ENCODE data around the gene PRPH. TPM values are rescaled to one million over a fixed set of nuclear protein-coding genes. Genes with fewer than 3 reads are reported as not detected.

PRPH gene
- total RNA-seq, 3 donors from 2014 or later (not counting 1 experiment from before 2014, with no cell fraction given), result not detected

GRCh38 chr12:49347311-49348193 lies 52.6 kb downstream of the PRPH start:
- Mint-ChIP-seq H3K9me3 (no peaks in the 10 kb centered on the region), H3K4me3 (peak overlapping the region; percentile 90), H3K27ac (no peak overlapping the region), H3K27me3 (ENCODE audit: low read depth in 2 of 2) (peaks cover 38 to 64% of the 10 kb centered on the region in 2 donors), H3K36me3 (no peaks in the 10 kb centered on the region), H3K4me1 (peaks cover 22 to 39% of the 10 kb centered on the region in 2 donors)
- Histone ChIP-seq H3K27me3 (ENCODE audit: control insufficient read depth, insufficient read depth, low read length) (peaks cover 62% of the 10 kb centered on the region), H3K9me3 (ENCODE audit: control insufficient read depth, insufficient read depth, low read length) (no peaks in the 10 kb centered on the region), H3K4me3 (ENCODE audit: low read length) (peak overlapping the region; percentile 3), H3K36me3 (ENCODE audit: control insufficient read depth, insufficient read depth, low read length) (no peaks in the 10 kb centered on the region), H3K4me1 (ENCODE audit: control insufficient read depth, insufficient read depth, low read length) (peaks cover 55% of the 10 kb centered on the region), H3K27ac (ENCODE audit: low read length) (no peak overlapping the region)
- 16% methylated on average over 37 of the region's 37 CpGs for WGBS (ENCODE audit: insufficient coverage)
- intact Hi-C loops (cut with micrococcal nuclease), result no loop called here
- TF ChIP-seq CTCF (IDR thresholded peaks at IDR 0.05), result peak; percentile 98
- DNase-seq, result peak; percentile 77 to 83
- ATAC-seq, result peak; percentile 73 to 89 (median 85)

Other genes starting within 250 kb of the PRPH start
- gene KMT2D, start 234.4 kb upstream of the PRPH start, total RNA-seq, result 100 to 1,000 TPM; 164 to 186 (median 182) TPM
- 10 to 100 TPM in 2 of 3 donors, 1 to 10 TPM in 1; 6.3 to 11.6 (median 11.1) TPM for gene RHEBL1, start 225.2 kb upstream of the PRPH start, total RNA-seq
- under 1 TPM; 0.39 to 0.80 (median 0.45) TPM for gene DHH, start 200.3 kb upstream of the PRPH start, total RNA-seq
- 100 to 1,000 TPM; 262 to 294 (median 271) TPM for gene LMBR1L, start 184.3 kb upstream of the PRPH start, total RNA-seq
- 100 to 1,000 TPM; 147 to 185 (median 178) TPM for gene TUBA1B, start 163.8 kb upstream of the PRPH start, total RNA-seq
- gene TUBA1A, start 106.1 kb upstream of the PRPH start, total RNA-seq, result 100 to 1,000 TPM; 129 to 403 (median 182) TPM
- 10 to 100 TPM; 19.0 to 39.6 (median 24.9) TPM for gene TUBA1C, start 30.1 kb upstream of the PRPH start, total RNA-seq
- gene TROAP, start 28.1 kb downstream of the PRPH start, total RNA-seq, result 1 to 10 TPM in 2 of 3 donors, under 1 TPM in 1; 0.58 to 3.0 (median 2.2) TPM
- not detected for gene C1QL4, start 42.0 kb downstream of the PRPH start, total RNA-seq
- gene DNAJC22, start 51.7 kb downstream of the PRPH start, total RNA-seq, result not detected
- 10 to 100 TPM; 14.6 to 18.4 (median 15.4) TPM for gene SPATS2, start 72.3 kb downstream of the PRPH start, total RNA-seq
- gene KCNH3, start 243.9 kb downstream of the PRPH start, total RNA-seq, result 1 to 10 TPM; 1.2 to 1.7 (median 1.6) TPM